A549 (cell line): Measurements from ENCODE around the gene MYLK. TPM values are rescaled to one million over a fixed set of nuclear protein-coding genes. Genes with fewer than 3 reads are reported as not detected.

Experiments used
- ATAC-seq, 2 experiments: fragments of 200-7000 bp in 1 of 2; fragments of >200 bp in 1 of 2; cut with Nextera tagmentation in 1 of 2; cut with Tn5 transposase in 1 of 2; 3 replicates each; pipeline versions ENCODE4 v1.8.0 to v1.9.1; 2018 to 2020; ENCODE audit warnings: mild to moderate bottlenecking in 1 of 2, moderate library complexity in 1 of 2
- CTCF ChIA-PET: fragments of 300-600 bp; sonication (Branson Sonifier 250); formaldehyde crosslinking; extraction: SDS; loops from one replicate; lab custom pipeline; 2021; ENCODE audit warnings: antibody characterized with exemption, inconsistent platforms; lab: Yijun Ruan, JAX
- POLR2A ChIA-PET: fragments of 350-600 bp; formaldehyde crosslinking; extraction: SDS; loops from one replicate; lab custom pipeline; 2021; ENCODE audit warnings: antibody characterized with exemption, inconsistent platforms; lab: Yijun Ruan, JAX
- DNase-seq, 2 experiments: peaks; one replicate each; pipeline versions ENCODE4 v3.0.0 to v3.0.0-alpha.2; 2011 to 2016; ENCODE audit warnings: low read depth in 1 of 2, low spot score in 1 of 2
- FAIRE-seq: peaks from 2 replicates; lab custom pipeline; 2011; peaks lifted over from hg19 to GRCh38; lab: Jason Lieb, UNC
- H3K27ac ChIP-seq, 2 experiments: fragments of >200 bp; sonication (Bioruptor Twin); formaldehyde crosslinking; 3 replicates each; pipeline ENCODE4 v1.5.1; 2016 to 2017
- H3K4me1 ChIP-seq: fragments of >200 bp; sonication (Bioruptor Twin); formaldehyde crosslinking; 3 replicates; pipeline ENCODE4 v1.6.1; 2016
- H3K4me2 ChIP-seq: fragments of >200 bp; sonication (Bioruptor Twin); formaldehyde crosslinking; 3 replicates; pipeline ENCODE4 v1.6.1; 2016
- H3K4me3 ChIP-seq: fragments of >200 bp; sonication (Bioruptor Twin); formaldehyde crosslinking; 3 replicates; pipeline ENCODE4 v1.5.1; 2016
- H3K9me3 ChIP-seq: fragments of >200 bp; sonication (Bioruptor Twin); formaldehyde crosslinking; 3 replicates; pipeline ENCODE4 v1.6.1; 2016
- CHD4 ChIP-seq: fragments of 200-600 bp; sonication (generic); IDR thresholded peaks from 2 replicates; pipeline ENCODE4 v1.6.1; 2016; ENCODE audit warnings: antibody characterized with exemption, mild to moderate bottlenecking, borderline replicate concordance
- EHMT2 ChIP-seq: fragments of 200-600 bp; sonication (generic); IDR thresholded peaks from 2 replicates; pipeline ENCODE4 v1.6.1; 2016; ENCODE audit warnings: antibody characterized with exemption, low read depth, mild to moderate bottlenecking, moderate library complexity
- ESRRA ChIP-seq: fragments of 150-350 bp; IDR thresholded peaks from 2 replicates; pipeline ENCODE4 v1.6.1; 2014; ENCODE audit warnings: mild to moderate bottlenecking, low read length, borderline replicate concordance
- FOSL2 ChIP-seq, 2 experiments: fragments of 450-650 bp in 1 of 2; fragments of >200 bp in 1 of 2; sonication (Bioruptor Twin) in 1 of 2; formaldehyde crosslinking; IDR thresholded peaks; 2 replicates each; pipeline versions ENCODE4 v1.5.0 to v1.6.1; 2016 to 2020; ENCODE audit warnings: mild to moderate bottlenecking in 1 of 2, moderate library complexity in 1 of 2
- GATA3 ChIP-seq: IDR thresholded peaks from 2 replicates; pipeline ENCODE4 v1.6.1; 2012; ENCODE audit warnings: borderline replicate concordance
- HDAC2 ChIP-seq: fragments of 200-600 bp; sonication (generic); IDR thresholded peaks from 2 replicates; pipeline ENCODE4 v1.6.1; 2016
- HOXB5 ChIP-seq: fragments of 250-450 bp; sonication (Bioruptor Pico); IDR thresholded peaks from 2 replicates; pipeline ENCODE4 v1.5.0; 2020; ENCODE audit warnings: mild to moderate bottlenecking, moderate library complexity
- JUNB ChIP-seq: fragments of >200 bp; sonication (Bioruptor Twin); formaldehyde crosslinking; IDR thresholded peaks from 2 replicates; pipeline ENCODE4 v1.6.1; 2016
- NPAS2 ChIP-seq: fragments of 250-450 bp; sonication (Bioruptor Pico); IDR thresholded peaks from 2 replicates; pipeline ENCODE4 v1.8.0; 2022; ENCODE audit warnings: mild to moderate bottlenecking, moderate library complexity, borderline replicate concordance
- POLR2A ChIP-seq: IDR thresholded peaks from 2 replicates; pipeline ENCODE4 v1.6.1; 2012; ENCODE audit warnings: mild to moderate bottlenecking, low read length
- RAD21 ChIP-seq, 2 experiments: fragments of >200 bp in 1 of 2; sonication (Bioruptor Twin) in 1 of 2; formaldehyde crosslinking in 1 of 2; IDR thresholded peaks in 1 of 2; conservative IDR thresholded peaks in 1 of 2; 2 replicates in 1 of 2; 3 replicates in 1 of 2; pipeline ENCODE4 v1.6.1; 2012 to 2018; ENCODE audit warnings: inconsistent platforms in 1 of 2
- RNF2 ChIP-seq: fragments of 200-600 bp; sonication (generic); IDR thresholded peaks from 2 replicates; pipeline ENCODE4 v1.6.1; 2016; ENCODE audit warnings: low read depth, mild to moderate bottlenecking, antibody characterized with exemption, moderate library complexity, borderline replicate concordance
- SMC3 ChIP-seq: fragments of >200 bp; sonication (Bioruptor Twin); formaldehyde crosslinking; IDR thresholded peaks from 3 replicates; pipeline ENCODE4 v1.6.1; 2018; ENCODE audit warnings: inconsistent platforms
- SREBF2 ChIP-seq: fragments of 450-650 bp; IDR thresholded peaks from 2 replicates; pipeline ENCODE4 v1.6.1; 2014; ENCODE audit warnings: mild to moderate bottlenecking, moderate library complexity
- TFCP2L1 ChIP-seq: fragments of 250-450 bp; sonication (Bioruptor Pico); IDR thresholded peaks from 2 replicates; pipeline ENCODE4 v1.5.0; 2021; ENCODE audit warnings: mild to moderate bottlenecking
- WGBS: methylation state at CpG from one replicate; pipeline ENCODE4 v1.1.6; 2017; ENCODE audit errors: missing lambda C conversion rate; 5-methylcytosine and 5-hydroxymethylcytosine counted together
- polyA plus RNA-seq, 4 experiments: library from polyadenylated mRNA; depleted of rRNA in 3 of 4; stranded (reverse); fragments of >200 nt; fragmentation: RNase III in 1 of 4; extraction: RNeasy Plus Mini Kit Qiagen cat#74134 plus additional on column Dnase treatment in 1 of 4; gene quantifications; 2 replicates in 3 of 4; 3 replicates in 1 of 4; pipeline ENCODE4 v1.2.3, GENCODE V29; 2011 to 2017
- TF ChIP-seq, protein P1 (sequence below): fragments of 200-600 bp; sonication (generic); IDR thresholded peaks from 2 replicates; pipeline ENCODE4 v1.6.1; 2016; ENCODE audit warnings: antibody characterized with exemption, mild to moderate bottlenecking, moderate library complexity
- TF ChIP-seq, protein P2 (sequence below): IDR thresholded peaks from 2 replicates; pipeline ENCODE4 v1.6.1; 2012
- TF ChIP-seq, protein P3 (sequence below): fragments of >200 bp; sonication (Bioruptor Twin); formaldehyde crosslinking; IDR thresholded peaks from 3 replicates; pipeline ENCODE4 v1.5.1; 2016
- TF ChIP-seq, protein P4 (sequence below): fragments of 250-450 bp; sonication (Bioruptor Pico); IDR thresholded peaks from 2 replicates; pipeline ENCODE4 v1.5.0; 2020; ENCODE audit warnings: low read depth, mild to moderate bottlenecking, moderate library complexity

The MYLK gene
- polyA plus RNA-seq, 2 of the 4 experiments (the other 2 are of a cell fraction) = 16.9 to 17.4 TPM

DNA sequence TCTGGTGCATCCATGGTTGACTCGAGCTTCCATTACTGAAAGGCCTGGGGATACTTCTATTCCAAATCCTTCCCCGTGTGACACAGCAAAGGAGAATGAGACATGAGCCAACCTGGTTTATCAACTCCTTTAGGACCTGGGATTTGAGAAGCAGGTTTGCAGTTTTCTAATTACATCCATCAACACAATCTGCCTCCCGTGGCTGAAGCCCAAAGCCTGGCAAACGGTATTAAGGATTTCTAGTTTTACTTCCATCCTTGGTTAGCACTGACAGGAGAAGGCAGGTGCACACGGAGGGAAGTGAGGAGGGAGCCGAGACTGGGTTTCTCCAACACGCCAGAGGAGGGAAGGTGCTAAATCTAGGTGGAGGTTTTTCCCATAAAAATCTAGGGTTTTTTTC lies 79.0 kb downstream of the MYLK start (continued):
- TF ChIP-seq, protein P1, sequence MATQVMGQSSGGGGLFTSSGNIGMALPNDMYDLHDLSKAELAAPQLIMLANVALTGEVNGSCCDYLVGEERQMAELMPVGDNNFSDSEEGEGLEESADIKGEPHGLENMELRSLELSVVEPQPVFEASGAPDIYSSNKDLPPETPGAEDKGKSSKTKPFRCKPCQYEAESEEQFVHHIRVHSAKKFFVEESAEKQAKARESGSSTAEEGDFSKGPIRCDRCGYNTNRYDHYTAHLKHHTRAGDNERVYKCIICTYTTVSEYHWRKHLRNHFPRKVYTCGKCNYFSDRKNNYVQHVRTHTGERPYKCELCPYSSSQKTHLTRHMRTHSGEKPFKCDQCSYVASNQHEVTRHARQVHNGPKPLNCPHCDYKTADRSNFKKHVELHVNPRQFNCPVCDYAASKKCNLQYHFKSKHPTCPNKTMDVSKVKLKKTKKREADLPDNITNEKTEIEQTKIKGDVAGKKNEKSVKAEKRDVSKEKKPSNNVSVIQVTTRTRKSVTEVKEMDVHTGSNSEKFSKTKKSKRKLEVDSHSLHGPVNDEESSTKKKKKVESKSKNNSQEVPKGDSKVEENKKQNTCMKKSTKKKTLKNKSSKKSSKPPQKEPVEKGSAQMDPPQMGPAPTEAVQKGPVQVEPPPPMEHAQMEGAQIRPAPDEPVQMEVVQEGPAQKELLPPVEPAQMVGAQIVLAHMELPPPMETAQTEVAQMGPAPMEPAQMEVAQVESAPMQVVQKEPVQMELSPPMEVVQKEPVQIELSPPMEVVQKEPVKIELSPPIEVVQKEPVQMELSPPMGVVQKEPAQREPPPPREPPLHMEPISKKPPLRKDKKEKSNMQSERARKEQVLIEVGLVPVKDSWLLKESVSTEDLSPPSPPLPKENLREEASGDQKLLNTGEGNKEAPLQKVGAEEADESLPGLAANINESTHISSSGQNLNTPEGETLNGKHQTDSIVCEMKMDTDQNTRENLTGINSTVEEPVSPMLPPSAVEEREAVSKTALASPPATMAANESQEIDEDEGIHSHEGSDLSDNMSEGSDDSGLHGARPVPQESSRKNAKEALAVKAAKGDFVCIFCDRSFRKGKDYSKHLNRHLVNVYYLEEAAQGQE = no peak
- TF ChIP-seq SREBF2 = no peak
- TF ChIP-seq, protein P2, sequence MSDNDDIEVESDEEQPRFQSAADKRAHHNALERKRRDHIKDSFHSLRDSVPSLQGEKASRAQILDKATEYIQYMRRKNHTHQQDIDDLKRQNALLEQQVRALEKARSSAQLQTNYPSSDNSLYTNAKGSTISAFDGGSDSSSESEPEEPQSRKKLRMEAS = no peak

DNA sequence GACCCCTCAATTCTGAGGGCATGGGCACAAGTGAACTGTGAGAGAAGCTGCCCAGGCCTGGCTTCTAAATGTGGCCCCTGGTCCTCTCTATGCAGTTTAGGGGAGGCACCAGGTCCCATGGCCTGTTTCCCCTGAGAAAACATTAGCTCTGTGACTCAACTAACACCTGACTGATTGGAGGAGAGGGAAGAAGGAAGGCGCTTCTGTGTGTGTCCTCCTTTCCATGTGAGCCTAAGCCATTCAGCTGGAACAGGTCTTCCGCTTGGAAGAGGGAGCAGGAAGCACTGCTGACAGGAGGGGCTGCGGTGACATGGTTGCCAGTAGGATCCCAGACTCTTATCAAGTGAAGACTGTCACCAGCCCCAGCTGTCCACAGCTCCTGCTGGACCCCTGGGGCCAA lies 79.5 kb downstream of the MYLK start:
- H3K9me3 ChIP-seq = no peaks in the 10 kb centered on the region
- H3K27ac ChIP-seq = peak overlapping the region in 1 of 2 experiments; percentile 22; a peak in 1 of 6 replicates
- ChIA-PET CTCF (interaction anchor here (0.6 to 1.5 kb wide), 2 partner anchors 14 to 421 kb away, joined by 4 read pairs; no protein-coding TSS in a partner anchor), POLR2A (no interaction called here)
- H3K4me2 ChIP-seq = no peak overlapping the region
- 92% methylated on average over 3 of the region's 3 CpGs for WGBS
- FAIRE-seq (no peak), ATAC-seq (no peak), DNase-seq (no peak)
- peaks cover 29% of the 10 kb centered on the region for H3K4me1 ChIP-seq
- TF ChIP-seq CHD4 (no peak), ESRRA (no peak), SREBF2 (no peak), JUNB (no peak), HDAC2 (no peak), FOSL2 (IDR thresholded peaks at IDR 0.05) (no peak), FOSL2 (CRISPR knock-in tag; IDR thresholded peaks at IDR 0.05) (no peak), EHMT2 (no peak)
- TF ChIP-seq, protein P3, sequence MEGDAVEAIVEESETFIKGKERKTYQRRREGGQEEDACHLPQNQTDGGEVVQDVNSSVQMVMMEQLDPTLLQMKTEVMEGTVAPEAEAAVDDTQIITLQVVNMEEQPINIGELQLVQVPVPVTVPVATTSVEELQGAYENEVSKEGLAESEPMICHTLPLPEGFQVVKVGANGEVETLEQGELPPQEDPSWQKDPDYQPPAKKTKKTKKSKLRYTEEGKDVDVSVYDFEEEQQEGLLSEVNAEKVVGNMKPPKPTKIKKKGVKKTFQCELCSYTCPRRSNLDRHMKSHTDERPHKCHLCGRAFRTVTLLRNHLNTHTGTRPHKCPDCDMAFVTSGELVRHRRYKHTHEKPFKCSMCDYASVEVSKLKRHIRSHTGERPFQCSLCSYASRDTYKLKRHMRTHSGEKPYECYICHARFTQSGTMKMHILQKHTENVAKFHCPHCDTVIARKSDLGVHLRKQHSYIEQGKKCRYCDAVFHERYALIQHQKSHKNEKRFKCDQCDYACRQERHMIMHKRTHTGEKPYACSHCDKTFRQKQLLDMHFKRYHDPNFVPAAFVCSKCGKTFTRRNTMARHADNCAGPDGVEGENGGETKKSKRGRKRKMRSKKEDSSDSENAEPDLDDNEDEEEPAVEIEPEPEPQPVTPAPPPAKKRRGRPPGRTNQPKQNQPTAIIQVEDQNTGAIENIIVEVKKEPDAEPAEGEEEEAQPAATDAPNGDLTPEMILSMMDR = no peak
- TF ChIP-seq, protein P4, sequence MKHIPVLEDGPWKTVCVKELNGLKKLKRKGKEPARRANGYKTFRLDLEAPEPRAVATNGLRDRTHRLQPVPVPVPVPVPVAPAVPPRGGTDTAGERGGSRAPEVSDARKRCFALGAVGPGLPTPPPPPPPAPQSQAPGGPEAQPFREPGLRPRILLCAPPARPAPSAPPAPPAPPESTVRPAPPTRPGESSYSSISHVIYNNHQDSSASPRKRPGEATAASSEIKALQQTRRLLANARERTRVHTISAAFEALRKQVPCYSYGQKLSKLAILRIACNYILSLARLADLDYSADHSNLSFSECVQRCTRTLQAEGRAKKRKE (CRISPR knock-in tag) = no peak
- H3K4me3 ChIP-seq = no peak overlapping the region

DNA sequence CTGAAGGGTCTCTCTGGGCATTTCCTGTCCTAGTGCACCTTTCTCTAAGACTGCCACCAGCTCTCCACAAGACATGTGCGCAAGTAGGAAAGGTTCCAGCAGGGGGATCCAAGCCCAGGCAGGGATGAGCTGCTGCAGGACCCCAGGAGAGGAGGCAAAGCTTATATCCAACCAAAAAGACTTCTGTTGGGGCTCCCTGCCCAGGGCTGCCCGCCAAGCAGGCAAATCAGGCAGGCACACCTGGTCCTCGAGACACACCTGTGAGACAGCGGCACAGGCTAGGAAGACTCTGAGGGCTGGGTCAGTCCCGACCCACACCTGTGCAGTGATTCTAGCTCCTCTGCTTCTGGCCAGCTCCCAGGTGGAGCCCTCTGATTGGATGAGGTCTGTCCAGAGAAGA lies 80.6 kb downstream of the MYLK start:
- Histone ChIP-seq H3K4me2 (no peak overlapping the region), H3K4me3 (no peak overlapping the region), H3K27ac (no peak overlapping the region), H3K9me3 (no peaks in the 10 kb centered on the region), H3K4me1 (peaks cover 32% of the 10 kb centered on the region)
- TF ChIP-seq SMC3 = no peak
- no peak for TF ChIP-seq RAD21 (conservative IDR thresholded peaks at IDR 0.05 in 1 of 2, IDR thresholded peaks at IDR 0.05 in 1 of 2)
- TF ChIP-seq GATA3 = no peak
- TF ChIP-seq TFCP2L1 (CRISPR knock-in tag) = no peak
- TF ChIP-seq HOXB5 (CRISPR knock-in tag) = no peak
- TF ChIP-seq, protein P4 (CRISPR knock-in tag) = no peak
- TF ChIP-seq RNF2 = no peak
- no peak for TF ChIP-seq NPAS2 (CRISPR knock-in tag)
- TF ChIP-seq POLR2A = no peak
- ChIA-PET CTCF (interaction anchor here (0.6 to 0.9 kb wide), 2 partner anchors 9 to 80 kb away, joined by 3 read pairs; no protein-coding TSS in a partner anchor), POLR2A (no interaction called here)
- WGBS = 42% methylated on average over 2 of the region's 5 CpGs
- ATAC-seq = no peak
- FAIRE-seq = no peak
- no peak for DNase-seq
